GM19372 (cell line): ENCODE data around the gene RGS21.
"Not testable (repeated sequence)": the region's sequence is repeated elsewhere in the genome, so short reads cannot be mapped to it uniquely, and the experiment has no call there.

Experiments
- ATAC-seq: cut with Tn5 transposase; IDR thresholded peaks from one replicate; pipeline ENCODE4 v1.9.1; 2021; ENCODE audit warnings: mild to moderate bottlenecking, low read depth, moderate library complexity; ENCODE audit not compliant: unreplicated experiment

Gene RGS21

GRCh38 chr1:192316942-192317450 is at the start of gene RGS21:
Gene RGS21 (plus strand): TSS chr1:192316992. CDS start chr1:192343037, 26,045 bp downstream.
- no peak for ATAC-seq

GRCh38 chr1:192268468-192269052 is 48.2 kb upstream of the RGS21 start:
- ATAC-seq: no peak

- no peak for ATAC-seq
Measured at GRCh38 chr1:192270398-192270797, 46.4 kb upstream of the RGS21 start.

GRCh38 chr1:192272732-192273131 is 44.1 kb upstream of the RGS21 start:
- no peak for ATAC-seq

- ATAC-seq: no peak
Measured at GRCh38 chr1:192274588-192274987, 42.2 kb upstream of the RGS21 start.

- ATAC-seq: no peak
Measured at GRCh38 chr1:192277635-192278034, 39.2 kb upstream of the RGS21 start.

GRCh38 chr1:192284927-192285326 is 31.9 kb upstream of the RGS21 start:
- no peak for ATAC-seq

- no peak for ATAC-seq
Measured at GRCh38 chr1:192303029-192303428, 13.8 kb upstream of the RGS21 start.

GRCh38 chr1:192308314-192308713 is 8.5 kb upstream of the RGS21 start:
- ATAC-seq: not testable (repeated sequence)

GRCh38 chr1:192311281-192311680 is 5.5 kb upstream of the RGS21 start:
- ATAC-seq: no peak

GRCh38 chr1:192327997-192328396 is 11.2 kb downstream of the RGS21 start:
- no peak for ATAC-seq

- no peak for ATAC-seq
Measured at GRCh38 chr1:192342842-192343241, 26.1 kb downstream of the RGS21 start.

- ATAC-seq: no peak
Measured at GRCh38 chr1:192343344-192343743, 26.6 kb downstream of the RGS21 start.

- no peak for ATAC-seq
Measured at GRCh38 chr1:192349314-192349713, 32.5 kb downstream of the RGS21 start.

- ATAC-seq: no peak
Measured at GRCh38 chr1:192350356-192350755, 33.6 kb downstream of the RGS21 start.

- no peak for ATAC-seq
Measured at GRCh38 chr1:192351550-192351949, 34.8 kb downstream of the RGS21 start.

- ATAC-seq: no peak
Measured at GRCh38 chr1:192357924-192358323, 41.1 kb downstream of the RGS21 start.

- ATAC-seq: no peak
Measured at GRCh38 chr1:192358402-192358801, 41.6 kb downstream of the RGS21 start.

- ATAC-seq: no peak
Measured at GRCh38 chr1:192358822-192359221, 42.0 kb downstream of the RGS21 start.

GRCh38 chr1:192363177-192363576 is 46.4 kb downstream of the RGS21 start:
- no peak for ATAC-seq

GRCh38 chr1:192367436-192367835 is 50.6 kb downstream of the RGS21 start:
- no peak for ATAC-seq

GRCh38 chr1:192375306-192375705 is 58.5 kb downstream of the RGS21 start:
- ATAC-seq: no peak

GRCh38 chr1:192376374-192376773 is 59.6 kb downstream of the RGS21 start:
- no peak for ATAC-seq
